Coronary artery (tissue), 2 donors: ENCODE data around the gene FAM90A1.
"Not testable (repeated sequence)": the region's sequence is repeated elsewhere in the genome, so short reads cannot be mapped to it uniquely, and the experiment has no call there.

Experiments
- DNase-seq: peaks from one replicate; pipeline ENCODE4 v3.0.0-alpha.2; 2017; ENCODE audit warnings: low spot score
- H3K27ac ChIP-seq, 2 donors: fragments of 200-600 bp; sonication (generic); one replicate each; pipeline ENCODE4 v1.5.1; 2016 to 2019
- H3K4me3 ChIP-seq: fragments of 200-600 bp; sonication (generic); 2 replicates; pipeline ENCODE4 v1.5.1; 2016; ENCODE audit warnings: mild to moderate bottlenecking, moderate library complexity

Gene FAM90A1, protein sequence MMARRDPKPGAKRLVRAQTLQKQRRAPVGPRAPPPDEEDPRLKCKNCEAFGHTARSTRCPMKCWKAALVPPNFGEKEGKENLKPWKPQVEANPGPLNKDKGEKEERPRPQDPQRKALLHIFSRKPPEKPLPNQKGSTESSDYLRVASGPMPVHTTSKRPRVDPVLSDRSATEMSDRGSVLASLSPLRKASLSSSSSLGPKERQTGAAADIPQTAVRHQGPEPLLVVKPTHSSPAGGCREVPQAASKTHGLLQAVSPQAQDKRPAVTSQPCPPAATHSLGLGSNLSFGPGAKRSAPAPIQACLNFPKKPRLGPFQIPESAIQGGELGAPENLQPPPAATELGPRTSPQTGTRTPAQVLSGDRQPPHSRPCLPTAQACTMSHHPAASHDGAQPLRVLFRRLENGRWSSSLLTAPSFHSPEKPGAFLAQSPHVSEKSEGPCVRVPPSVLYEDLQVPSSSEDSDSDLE

DNA sequence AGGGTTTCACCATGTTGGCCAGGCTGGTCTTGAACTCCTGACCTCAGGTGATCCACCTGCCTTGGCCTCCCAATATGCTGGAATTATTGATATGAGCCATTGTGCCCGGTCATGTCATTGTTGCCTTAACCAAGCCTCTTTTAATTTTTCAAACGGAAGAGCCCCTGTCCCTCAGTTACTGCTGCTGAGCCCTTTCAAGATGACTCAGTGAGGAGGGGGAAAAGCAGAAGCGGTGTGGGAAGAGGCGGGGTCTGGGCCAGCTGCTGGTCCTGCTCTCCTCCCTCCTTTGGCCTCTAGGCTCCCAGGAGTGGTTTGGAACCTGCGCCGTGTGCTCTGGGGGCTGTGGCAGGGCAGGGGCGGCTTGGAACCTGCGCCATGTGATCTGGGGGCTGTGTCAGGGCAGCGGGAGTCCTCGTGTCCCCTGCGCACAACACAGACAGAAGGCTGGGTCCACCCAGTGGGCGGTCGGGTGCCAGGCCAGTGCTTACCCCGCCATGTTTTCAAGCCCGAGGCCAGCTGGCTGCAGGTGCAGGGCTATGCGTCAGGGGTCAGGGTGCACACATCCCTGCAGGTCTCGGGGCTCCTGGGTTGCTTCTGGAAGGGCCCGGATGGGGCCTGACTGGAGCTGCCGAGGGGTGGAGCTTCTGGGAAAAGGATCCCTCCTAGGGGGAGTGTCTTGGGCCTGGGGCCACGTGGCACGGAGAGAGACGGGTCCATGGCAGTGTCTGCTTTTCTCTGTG is at the start of gene FAM90A1:
TSS of gene FAM90A1 (minus strand) at position 627 of the 740 bp plus-strand sequence. CDS start 2,786 bp downstream, outside the sequence.
- H3K27ac ChIP-seq, DNase-seq: not testable (repeated sequence)
- peak within 1 kb of the TSS; percentile 58 for H3K4me3 ChIP-seq

DNA sequence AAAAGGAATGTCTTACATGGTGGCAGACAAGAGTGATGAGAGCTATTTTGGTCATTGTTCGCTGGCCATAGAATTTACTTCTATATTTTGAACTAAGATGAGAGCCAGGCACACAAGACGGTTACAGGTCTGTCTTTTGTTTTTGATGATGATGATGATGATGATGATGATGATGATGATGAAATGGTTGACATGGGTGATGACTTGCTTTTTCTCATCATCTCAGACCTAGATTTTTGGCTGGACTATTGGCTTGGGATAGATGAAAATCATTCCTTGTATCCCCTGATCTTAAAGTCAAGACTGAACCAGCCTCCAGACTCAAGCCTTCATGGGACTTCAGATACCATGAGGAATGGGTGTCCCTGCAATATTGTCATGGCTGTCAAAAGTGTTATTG is 49.0 kb upstream of the FAM90A1 start:
- not testable (repeated sequence) for H3K4me3 ChIP-seq, H3K27ac ChIP-seq, DNase-seq

DNA sequence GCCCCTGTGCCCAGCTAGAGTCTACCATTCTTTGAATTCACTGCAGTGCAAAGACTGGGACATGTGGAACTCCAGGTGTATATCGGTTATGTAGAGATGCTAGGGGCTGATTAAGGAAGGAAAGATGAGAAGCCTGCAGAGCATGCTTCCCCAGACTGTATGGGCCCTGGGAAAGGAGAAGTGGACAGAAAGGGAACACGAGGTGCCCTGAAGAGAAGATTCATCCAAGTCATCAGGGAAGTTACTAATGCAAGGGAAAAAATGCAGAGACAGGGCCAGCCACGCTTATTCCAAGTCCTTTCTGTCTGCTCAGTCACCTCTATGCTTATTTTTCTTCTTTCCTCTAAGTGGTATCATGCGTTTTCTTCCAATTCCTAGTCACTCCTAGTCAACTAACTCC is 39.3 kb upstream of the FAM90A1 start:
- H3K27ac ChIP-seq, H3K4me3 ChIP-seq, DNase-seq: not testable (repeated sequence)

DNA sequence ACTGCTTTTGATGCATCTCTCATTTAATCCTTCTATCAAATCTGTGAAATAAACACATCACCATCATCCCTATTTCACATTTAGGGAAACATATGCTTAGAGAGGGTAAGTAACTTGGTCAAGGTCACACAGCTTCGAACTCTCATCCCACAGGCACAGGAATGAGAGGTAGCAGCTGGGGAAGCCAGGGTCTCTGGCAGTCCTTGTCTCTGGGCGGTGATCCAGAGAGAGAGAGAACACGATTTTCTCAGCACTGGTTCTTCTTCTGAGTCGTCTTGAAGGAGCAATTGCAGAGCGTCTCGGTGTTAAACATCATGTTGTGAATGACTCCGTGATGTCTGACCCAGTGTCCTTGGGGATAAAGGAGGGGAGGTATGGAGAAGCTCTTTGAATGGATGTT is 36.8 kb upstream of the FAM90A1 start:
- H3K27ac ChIP-seq, H3K4me3 ChIP-seq, DNase-seq: not testable (repeated sequence)

DNA sequence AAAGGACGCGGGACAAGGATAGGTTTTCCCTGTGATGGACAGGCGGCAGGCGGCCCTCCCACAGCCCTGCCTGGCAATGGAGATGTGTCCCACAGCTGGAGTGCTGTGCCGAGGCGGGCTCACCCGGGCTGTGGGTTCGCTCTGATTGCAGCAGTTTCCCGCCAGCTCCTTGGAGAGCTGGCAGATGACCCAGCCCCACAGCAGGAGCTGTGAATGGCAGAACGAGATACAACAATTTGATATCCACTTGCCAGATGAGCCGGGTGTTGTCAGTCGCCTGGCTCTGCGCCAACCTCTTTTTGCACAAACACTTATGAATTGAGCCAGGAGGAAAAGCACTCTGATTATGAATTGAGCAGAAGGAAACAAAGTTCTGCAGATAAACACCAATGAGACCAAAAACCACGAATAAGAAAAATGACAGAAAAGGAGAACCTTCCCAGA is 33.7 kb upstream of the FAM90A1 start:
- not testable (repeated sequence) for DNase-seq, H3K27ac ChIP-seq
- peak overlapping the region; percentile 22 for H3K4me3 ChIP-seq

DNA sequence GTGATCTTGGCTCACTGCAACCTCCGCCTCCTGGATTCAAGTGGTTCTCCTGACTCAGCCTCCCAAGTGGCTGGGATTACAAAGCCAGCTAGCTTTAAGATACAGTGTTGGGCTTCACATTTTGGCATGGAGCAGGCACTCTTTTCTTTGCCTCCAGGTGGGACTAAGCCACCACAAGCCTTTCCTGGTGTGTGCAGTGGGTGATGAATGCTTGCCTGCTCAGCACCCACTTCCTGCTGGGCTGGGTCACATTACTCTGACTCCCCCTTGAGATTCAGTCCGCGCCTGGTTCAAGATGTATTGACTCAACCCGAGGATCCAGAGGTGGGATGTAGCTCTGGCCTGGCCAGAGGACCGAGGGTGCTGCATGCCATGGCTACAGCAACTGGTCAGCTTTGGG is 28.9 kb upstream of the FAM90A1 start:
- not testable (repeated sequence) for H3K4me3 ChIP-seq, H3K27ac ChIP-seq

DNA sequence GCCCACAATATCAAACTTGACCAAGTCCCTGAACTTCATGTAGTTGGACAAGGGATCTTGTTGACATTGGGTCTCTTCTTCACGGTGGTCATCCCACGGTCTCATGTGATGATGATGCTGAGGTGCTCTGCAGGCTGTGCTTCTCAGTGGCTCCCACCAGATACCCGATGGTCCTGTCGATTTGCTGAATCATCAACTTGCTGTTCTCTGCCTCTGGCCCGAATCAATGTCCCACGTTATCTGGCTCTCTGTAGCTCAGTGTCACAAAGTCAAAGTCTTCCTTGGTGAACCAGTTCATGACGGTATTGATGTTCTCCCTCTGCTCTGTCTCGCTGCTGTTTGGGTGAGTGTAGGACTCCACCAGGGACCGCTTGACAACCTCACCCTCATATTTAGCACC is 27.3 kb upstream of the FAM90A1 start:
- DNase-seq, H3K4me3 ChIP-seq, H3K27ac ChIP-seq: not testable (repeated sequence)

More for the DNA sequence above, 28.9 kb upstream of the FAM90A1 start:
- DNase-seq = not testable (repeated sequence)

DNA sequence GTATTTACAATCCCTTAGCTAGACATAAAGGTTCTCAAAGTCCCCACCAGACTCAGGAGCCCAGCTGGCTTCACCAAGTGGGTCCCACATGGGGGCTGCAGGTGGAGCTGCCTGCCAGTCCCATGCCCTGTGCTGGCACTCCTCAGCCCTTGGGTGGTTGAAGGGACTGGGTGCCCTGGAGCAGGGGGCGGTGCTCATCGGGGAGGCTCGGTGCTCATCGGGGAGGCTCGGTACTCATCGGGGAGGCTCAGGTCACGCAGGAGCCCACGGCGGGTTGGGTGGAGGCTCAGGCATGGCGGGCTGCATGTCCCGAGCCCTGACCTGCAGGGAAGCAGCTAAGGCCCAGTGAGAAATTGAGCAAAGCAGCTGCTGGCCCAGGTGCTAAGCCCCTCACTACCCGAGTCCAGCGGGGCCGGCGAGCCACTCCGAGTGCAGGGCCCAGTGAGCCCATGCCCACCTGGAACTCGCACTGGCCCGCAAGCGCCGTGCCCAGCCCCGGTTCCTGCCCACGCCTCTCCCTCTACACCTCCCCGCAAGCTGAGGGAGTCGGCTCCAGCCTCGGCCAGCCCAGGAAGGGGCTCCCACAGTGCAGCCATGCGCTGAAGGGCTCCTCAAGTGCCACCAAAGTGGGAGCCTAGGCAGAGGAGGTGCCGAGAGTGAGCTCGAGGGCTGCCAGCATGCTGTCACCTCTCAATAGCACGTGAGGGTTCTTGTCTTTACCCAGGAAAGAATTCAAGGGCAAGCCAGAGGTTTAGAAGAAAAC is 24.8 kb upstream of the FAM90A1 start:
- DNase-seq, H3K4me3 ChIP-seq, H3K27ac ChIP-seq: not testable (repeated sequence)

DNA sequence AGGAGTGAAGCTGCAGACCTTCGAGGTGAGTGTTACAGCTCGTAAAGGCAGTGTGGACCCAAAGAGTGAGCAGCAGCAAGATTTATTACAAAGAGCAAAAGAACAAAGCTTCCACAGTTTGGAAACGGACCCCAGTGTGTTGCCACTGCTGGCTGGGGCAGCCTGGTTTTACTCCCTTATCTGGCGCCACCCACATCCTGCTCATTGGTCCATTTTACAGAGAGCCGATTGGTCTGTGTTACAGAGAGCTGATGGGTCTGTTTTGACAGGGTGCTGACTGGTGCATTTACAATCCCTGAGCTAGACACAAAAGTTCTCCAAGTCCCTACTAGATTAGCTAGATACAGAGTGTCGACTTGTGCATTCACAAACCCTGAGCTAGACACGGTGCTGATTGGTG is 24.2 kb upstream of the FAM90A1 start:
- H3K4me3 ChIP-seq, H3K27ac ChIP-seq, DNase-seq: not testable (repeated sequence)

DNA sequence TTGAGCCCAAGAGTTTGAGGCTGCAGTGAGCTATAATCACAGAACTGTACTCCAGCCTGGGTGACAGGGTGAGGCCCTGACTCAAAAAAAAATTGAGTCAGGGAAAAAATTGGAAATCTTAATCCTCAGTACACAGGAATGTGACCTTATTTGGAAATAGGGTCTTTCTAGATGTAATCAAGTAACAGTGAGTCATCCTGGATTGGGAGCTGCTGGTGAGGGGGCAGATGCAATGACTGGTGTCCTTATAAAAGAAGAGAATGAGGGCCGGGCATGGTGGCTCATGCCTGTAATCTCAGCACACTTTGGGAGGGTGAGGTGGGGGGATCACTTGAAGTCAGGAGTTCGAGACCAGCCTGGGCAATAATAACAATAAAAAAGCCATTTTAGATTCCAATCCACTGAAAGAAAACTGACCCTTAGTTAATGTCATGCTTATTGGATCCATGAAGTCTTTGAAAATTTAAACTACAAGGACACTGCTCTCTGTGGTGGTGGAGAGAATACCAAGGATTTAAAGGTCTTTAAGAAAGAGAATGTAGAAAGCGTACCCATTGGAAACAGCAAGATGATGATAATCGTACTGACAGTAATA is 19.6 kb upstream of the FAM90A1 start:
- not testable (repeated sequence) for H3K27ac ChIP-seq

DNA sequence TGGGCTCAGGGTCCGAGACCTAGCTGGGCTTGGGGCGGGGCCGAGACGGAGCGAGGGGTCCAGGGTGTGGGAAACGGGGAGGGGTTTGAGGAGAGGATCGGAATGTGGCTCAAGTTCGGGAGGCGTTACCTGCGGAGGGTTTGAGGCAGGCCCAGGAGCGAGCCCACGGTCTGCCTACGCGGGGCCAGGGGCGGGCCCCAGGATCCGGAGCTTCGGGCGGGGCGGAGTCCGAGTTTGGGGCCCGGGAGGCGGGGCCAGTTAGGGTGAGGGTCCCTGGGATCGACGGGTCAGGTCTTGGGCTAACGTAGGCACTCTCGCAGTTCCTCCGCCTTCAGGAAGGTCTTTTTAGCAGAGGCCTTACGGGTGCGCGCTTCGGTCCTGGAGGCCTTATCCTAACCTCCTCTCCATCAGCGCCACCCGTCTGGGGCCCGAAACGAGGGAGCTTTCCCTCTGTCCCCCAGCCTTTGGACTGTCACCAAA is 16.3 kb upstream of the FAM90A1 start:
- Histone ChIP-seq H3K27ac (peak overlapping the region; percentile 71 to 94), H3K4me3 (peak overlapping the region; percentile 85)
- DNase-seq = not testable (repeated sequence)

More for the DNA sequence above, 19.6 kb upstream of the FAM90A1 start:
- not testable (repeated sequence) for DNase-seq, H3K4me3 ChIP-seq

DNA sequence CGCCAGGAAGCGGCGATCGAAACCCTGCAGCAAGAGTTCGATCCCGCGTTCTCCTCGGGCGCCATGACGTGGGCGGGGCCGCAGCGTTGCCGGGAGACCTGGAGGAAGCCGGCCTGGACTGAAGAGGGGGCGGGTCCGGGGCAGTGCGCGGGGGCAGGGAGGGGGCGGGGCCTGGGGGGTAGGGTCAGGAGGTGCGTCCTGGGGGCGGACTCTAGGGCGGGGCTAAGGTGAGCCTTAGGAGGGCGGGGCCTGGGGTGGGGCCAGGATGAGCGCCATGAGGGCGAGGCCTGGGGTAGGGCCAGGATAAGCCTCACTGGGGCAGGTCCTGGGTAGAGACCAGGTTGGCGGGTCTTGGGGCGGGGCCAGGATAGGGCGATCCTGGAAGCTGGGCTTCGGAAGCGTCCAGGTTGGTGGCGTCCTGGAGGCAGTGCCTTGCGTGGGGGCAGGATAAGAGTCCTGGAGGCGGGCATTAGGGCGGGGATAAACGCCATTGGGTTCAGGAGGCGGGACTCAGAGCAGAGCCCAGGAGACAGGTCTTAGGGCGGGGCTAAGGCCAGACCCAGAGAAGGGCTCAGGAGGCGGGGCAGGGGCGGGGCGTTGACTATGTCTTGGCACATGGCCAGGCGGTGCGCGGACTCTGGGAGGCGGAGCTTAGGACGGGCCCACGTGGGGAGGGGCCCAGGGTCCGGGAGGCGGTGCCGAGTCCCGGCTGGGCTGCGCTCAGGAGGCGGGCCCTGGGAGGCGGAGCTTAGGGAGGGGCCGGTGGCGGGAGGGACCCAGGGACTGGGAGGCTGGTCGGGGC is 15.7 kb upstream of the FAM90A1 start:
- Histone ChIP-seq H3K27ac (peak overlapping the region; percentile 71 to 94), H3K4me3 (peak overlapping the region; percentile 85)
- DNase-seq = peak; percentile 99

DNA sequence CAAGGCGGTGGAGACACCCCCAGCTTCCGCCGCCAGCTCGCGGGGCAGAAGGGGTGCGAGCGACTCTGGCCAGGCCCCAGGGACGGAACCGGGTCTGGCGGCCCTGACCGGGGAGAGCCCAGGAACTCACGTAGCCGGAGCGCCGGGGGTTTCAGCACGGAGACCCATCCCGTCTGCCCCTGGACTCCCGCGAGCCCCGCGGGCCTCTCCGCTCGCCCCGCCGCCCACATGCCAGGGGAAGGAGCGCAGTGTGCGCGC is 15.1 kb upstream of the FAM90A1 start:
- Histone ChIP-seq H3K4me3 (peak overlapping the region; percentile 85), H3K27ac (peak overlapping the region; percentile 6 to 94)
- not testable (repeated sequence) for DNase-seq

DNA sequence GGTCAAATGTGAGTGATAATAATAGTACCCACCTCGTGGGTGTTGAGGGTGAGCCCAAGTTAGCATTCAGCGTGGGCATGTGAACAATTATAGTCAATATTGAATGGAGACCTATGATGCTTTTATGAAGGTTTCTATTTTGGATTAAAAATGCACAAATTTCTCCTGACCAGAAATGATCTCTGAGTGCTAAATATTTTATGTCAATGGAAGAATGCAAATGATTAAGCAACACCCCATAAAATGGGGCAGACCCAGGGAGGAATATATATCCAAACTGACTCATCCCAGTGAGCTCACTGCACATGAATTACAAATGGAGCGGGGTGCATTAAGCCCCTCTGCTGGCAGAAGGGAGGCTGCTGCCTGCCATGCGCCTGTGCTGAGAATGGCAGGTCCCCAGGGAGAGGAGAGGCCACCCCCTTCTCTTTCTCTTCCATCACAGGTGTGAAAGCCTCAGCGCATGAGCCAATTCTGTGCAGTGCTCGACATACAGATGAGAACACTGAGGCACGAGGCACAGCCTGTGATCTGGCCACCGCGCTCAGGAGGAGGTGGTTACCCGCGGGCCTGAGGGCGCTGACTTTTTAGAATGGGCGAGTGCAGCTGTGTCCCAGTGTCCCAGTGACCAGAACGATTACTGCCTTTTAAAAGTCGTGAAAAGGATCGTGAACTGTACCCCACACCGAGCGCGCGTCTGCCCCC is 14.7 kb upstream of the FAM90A1 start:
- peak overlapping the region; percentile 85 for H3K4me3 ChIP-seq
- H3K27ac ChIP-seq = peak overlapping the region; percentile 6 to 94
- DNase-seq = not testable (repeated sequence)

DNA sequence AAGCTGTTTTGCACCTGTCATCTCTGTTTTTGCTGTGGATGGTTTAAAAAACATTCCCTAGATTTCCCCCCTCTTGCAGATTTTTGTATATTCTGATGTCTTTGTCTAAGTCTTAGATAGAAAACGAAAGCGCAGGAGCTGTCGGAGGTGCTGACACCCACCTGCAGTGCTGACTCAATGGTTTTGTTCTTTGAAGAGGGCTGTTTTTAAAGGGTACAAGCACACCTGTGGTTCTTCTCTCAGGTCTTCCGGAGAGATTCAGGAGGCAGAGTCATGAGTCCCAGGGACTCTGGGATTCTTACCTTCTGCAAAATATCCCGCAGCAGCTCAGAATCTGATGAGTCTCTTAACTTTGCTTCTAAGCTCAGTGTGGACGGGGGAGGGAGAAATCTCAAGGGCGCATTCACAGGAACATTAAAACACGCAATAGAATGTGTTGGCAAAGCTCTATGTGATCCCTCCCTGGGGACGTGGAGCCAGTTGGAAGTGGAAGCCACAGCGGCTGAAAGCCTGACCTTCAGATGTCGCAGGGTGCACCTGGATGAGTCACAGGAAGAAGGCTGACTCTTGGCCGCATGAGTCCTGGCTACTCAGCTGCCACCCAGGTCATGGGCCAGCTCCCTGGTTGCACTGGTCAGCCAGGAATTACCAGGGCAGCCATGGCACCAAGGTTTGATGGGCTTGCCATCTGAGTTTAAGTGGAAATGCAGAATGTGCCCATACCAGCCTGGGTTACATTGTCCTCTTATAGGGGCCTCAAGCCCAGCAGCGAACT is 13.1 kb upstream of the FAM90A1 start:
- H3K4me3 ChIP-seq, H3K27ac ChIP-seq, DNase-seq: not testable (repeated sequence)

DNA sequence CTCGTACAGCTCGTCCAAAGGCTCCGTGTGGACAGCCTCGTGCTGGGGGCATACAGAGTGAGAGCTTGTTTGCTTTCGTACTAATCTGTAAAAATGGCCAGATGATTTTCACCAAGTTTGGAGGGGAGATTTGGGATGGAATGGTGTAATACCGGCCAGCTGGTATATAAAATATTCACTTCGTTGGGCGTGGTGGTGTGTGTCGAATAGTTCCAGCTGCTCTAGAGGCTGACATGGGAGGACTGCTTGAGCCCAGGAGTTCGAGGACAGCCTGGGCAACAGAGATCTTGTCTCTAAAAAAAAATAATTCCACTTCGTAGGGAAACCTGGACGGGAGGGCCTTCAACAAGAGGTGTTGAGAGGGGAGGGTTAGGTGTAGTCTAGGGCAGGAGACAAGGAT is 9.6 kb upstream of the FAM90A1 start:
- H3K27ac ChIP-seq, DNase-seq, H3K4me3 ChIP-seq: not testable (repeated sequence)
